WTC11 (cell line): ENCODE data around the gene LRSAM1.

Source experiments
- CBFB ChIP-seq: sonication (generic); formaldehyde crosslinking; IDR thresholded peaks from 2 replicates; pipeline ENCODE4 v1.8.1; 2022; ENCODE audit warnings: mild to moderate bottlenecking, low read depth, missing genetic modification reagents
- CTCF ChIP-seq: fragments of 200-600 bp; IDR thresholded peaks from 2 replicates; pipeline ENCODE4 v1.8.0; 2022; ENCODE audit warnings: antibody characterized with exemption
- SP1 ChIP-seq: sonication (generic); formaldehyde crosslinking; conservative IDR thresholded peaks from 2 replicates; pipeline ENCODE4 v1.8.1; 2022; ENCODE audit warnings: missing genetic modification reagents
- USF2 ChIP-seq: sonication (generic); formaldehyde crosslinking; IDR thresholded peaks from 2 replicates; pipeline ENCODE4 v1.8.1; 2023; ENCODE audit warnings: mild to moderate bottlenecking, missing genetic modification reagents, moderate library complexity
- ZBTB43 ChIP-seq: sonication (generic); formaldehyde crosslinking; IDR thresholded peaks from 2 replicates; pipeline ENCODE4 v1.8.1; 2023; ENCODE audit warnings: mild to moderate bottlenecking, missing genetic modification reagents

- TF ChIP-seq ZBTB43 (CRISPR knock-in tag): no peak
- TF ChIP-seq SP1: no peak
- TF ChIP-seq USF2 (CRISPR knock-in tag): no peak
- TF ChIP-seq CTCF: peak; percentile 49; the same call in 1 of the 2 replicates
- TF ChIP-seq CBFB: no peak
Observed at GRCh38 chr9:127505396-127506116, 54.2 kb downstream of the LRSAM1 start.
